Activated CD8-positive, alpha-beta T cell treated with anti-CD3 and anti-CD28 coated beads for 36 hours (primary cell): ENCODE results near the gene TOP1. TPM values are rescaled to one million over a fixed set of nuclear protein-coding genes. Genes with fewer than 3 reads are reported as not detected.

ENCODE experiments used
- ATAC-seq: fragments of 200-7000 bp; cut with Tn5 transposase; one replicate; pipeline ENCODE4 v1.10.0; 2021; ENCODE audit warnings: mild to moderate bottlenecking, moderate library complexity
- CTCF ChIA-PET: fragments of 350-600 bp; sonication (Branson Sonifier 250); formaldehyde crosslinking; loops from one replicate; lab custom pipeline; 2021; ENCODE audit warnings: antibody characterized with exemption; lab: Charles Lee
- POLR2A ChIA-PET: fragments of 350-600 bp; sonication (Branson Sonifier 250); formaldehyde crosslinking; loops from one replicate; lab custom pipeline; 2021; ENCODE audit warnings: antibody characterized with exemption; lab: Charles Lee
- DNase-seq: peaks from one replicate; pipeline ENCODE4 v3.0.0-alpha.2; 2020
- H3K27ac Mint-ChIP-seq: one replicate; pipeline ENCODE4 v1.8.0; 2021; ENCODE audit warnings: mild to moderate bottlenecking, mixed read lengths
- H3K27me3 Mint-ChIP-seq: one replicate; pipeline ENCODE4 v1.8.0; 2021; ENCODE audit warnings: mixed read lengths
- H3K36me3 Mint-ChIP-seq: one replicate; pipeline ENCODE4 v1.8.0; 2021; ENCODE audit warnings: low read depth, mixed read lengths
- H3K4me1 Mint-ChIP-seq: one replicate; pipeline ENCODE4 v1.8.0; 2021; ENCODE audit warnings: low read depth, mixed read lengths
- H3K4me3 Mint-ChIP-seq: one replicate; pipeline ENCODE4 v1.8.0; 2021; ENCODE audit warnings: mild to moderate bottlenecking, moderate library complexity, mixed read lengths
- H3K9me3 Mint-ChIP-seq: one replicate; pipeline ENCODE4 v1.8.0; 2021; ENCODE audit warnings: mixed read lengths
- intact Hi-C: fragments of 100-400 bp; cut with micrococcal nuclease; formaldehyde crosslinking; loops from one replicate; pipeline ENCODE4 v1.10.0; 2022
- total RNA-seq, 2 experiments: library from RNA; stranded (reverse); gene quantifications; one replicate each; pipeline ENCODE4 v1.2.3, GENCODE V29; 2021
- TF ChIP-seq, protein P1 (sequence below): fragments of 200-600 bp; IDR thresholded peaks from one replicate; pipeline ENCODE4 v1.8.0; 2022; ENCODE audit warnings: antibody characterized with exemption, mild to moderate bottlenecking

Gene TOP1
- total RNA-seq, 2 experiments from 2014 or later = 81.0 to 81.1 TPM

DNA sequence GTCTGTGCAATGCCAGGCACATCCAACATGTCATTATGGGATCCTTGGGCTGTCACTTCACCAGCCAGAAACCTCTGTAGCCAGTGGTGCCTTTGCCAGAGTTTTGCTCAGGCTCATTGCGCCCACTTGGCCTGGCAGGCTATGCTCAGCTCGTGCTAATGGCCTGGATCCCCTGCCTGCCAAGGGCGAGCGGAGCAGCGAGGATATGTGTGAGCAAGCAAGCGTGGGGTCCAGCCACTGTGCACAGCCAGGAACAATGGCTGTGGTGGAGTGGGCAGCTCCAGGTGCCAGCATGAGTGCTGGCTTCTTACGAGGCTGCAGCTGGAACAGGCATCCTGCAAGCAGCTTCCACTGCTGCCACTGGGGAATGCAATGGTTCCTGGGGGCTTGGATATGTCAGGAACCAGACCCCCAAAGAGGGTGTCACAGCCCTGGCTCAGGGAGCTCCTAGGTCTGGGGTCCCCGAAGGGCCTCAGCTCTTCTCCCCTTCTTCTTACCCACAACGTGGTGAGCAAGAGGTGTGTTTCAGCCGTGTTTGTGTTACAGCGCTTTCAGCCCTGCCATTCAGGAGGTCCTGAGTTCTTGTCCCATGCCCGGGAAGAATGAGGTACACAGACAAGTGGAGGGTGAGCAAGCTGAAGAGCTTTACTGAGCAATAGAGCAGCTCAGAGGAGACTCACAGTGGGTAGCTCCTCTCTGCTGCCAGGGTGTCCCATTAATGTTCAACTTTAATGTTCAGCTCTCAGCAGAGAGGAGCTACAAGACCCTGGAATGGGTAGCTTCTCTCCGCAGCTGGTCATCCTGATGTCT, 22.3 kb upstream of the TOP1 start:
- no peaks in the 10 kb centered on the region for H3K36me3 Mint-ChIP-seq
- H3K9me3 Mint-ChIP-seq = no peaks in the 10 kb centered on the region
- H3K27me3 Mint-ChIP-seq = no peaks in the 10 kb centered on the region
- intact Hi-C loops = no loop called here
- ATAC-seq (no peak), DNase-seq (no peak)
- H3K27ac Mint-ChIP-seq = no peak overlapping the region
- no peak overlapping the region for H3K4me3 Mint-ChIP-seq
- peaks cover 36% of the 10 kb centered on the region for H3K4me1 Mint-ChIP-seq
- POLR2A ChIA-PET = interaction anchor here (1.3 kb wide), 1 partner anchor 25 kb away, joined by 4 read pairs; no protein-coding TSS in a partner anchor
- CTCF ChIA-PET = interaction anchor here (0.9 to 2.4 kb wide), 4 partner anchors 15 to 89 kb away, joined by 4 to 7 read pairs (median 6); no protein-coding TSS in a partner anchor
- TF ChIP-seq, protein P1, sequence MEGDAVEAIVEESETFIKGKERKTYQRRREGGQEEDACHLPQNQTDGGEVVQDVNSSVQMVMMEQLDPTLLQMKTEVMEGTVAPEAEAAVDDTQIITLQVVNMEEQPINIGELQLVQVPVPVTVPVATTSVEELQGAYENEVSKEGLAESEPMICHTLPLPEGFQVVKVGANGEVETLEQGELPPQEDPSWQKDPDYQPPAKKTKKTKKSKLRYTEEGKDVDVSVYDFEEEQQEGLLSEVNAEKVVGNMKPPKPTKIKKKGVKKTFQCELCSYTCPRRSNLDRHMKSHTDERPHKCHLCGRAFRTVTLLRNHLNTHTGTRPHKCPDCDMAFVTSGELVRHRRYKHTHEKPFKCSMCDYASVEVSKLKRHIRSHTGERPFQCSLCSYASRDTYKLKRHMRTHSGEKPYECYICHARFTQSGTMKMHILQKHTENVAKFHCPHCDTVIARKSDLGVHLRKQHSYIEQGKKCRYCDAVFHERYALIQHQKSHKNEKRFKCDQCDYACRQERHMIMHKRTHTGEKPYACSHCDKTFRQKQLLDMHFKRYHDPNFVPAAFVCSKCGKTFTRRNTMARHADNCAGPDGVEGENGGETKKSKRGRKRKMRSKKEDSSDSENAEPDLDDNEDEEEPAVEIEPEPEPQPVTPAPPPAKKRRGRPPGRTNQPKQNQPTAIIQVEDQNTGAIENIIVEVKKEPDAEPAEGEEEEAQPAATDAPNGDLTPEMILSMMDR = no peak

DNA sequence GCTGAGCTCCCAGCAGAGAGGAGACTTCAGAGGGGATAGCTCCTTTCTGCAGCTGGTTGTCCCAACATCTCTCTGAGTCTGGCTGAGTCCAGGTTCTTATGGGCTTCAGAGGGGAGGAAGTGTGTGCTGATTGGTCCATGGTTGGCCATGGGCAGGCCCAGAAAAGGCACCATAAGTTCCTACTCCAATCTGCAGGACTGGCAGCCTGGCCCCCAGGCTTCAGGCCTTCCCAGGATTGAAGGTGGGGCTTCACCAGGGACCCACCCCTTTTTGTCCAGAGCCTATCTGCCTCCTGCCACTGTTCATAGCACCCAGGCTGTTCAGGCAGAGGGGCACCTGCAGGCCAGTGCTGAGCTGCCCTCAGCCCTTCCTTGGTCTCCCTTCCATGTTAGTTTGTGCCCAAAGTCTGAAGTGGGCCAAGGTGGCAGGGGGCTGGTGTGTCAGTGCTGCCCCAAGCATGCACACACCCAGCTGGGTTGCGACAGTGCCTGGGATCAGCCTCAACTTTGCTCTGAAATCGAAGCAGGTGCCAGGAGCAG, 21.6 kb upstream of the TOP1 start:
- H3K27me3 Mint-ChIP-seq = no peaks in the 10 kb centered on the region
- ChIA-PET CTCF (interaction anchor here (0.7 to 2.4 kb wide), 5 partner anchors 16 to 224 kb away, joined by 4 to 7 read pairs (median 5); no protein-coding TSS in a partner anchor), POLR2A (interaction anchor here (1.3 kb wide), 1 partner anchor 24 kb away, joined by 4 read pairs; no protein-coding TSS in a partner anchor)
- no peak overlapping the region for H3K4me3 Mint-ChIP-seq
- TF ChIP-seq, protein P1 = no peak
- H3K36me3 Mint-ChIP-seq = no peaks in the 10 kb centered on the region
- no peak for DNase-seq
- intact Hi-C loops = no loop called here
- no peak overlapping the region for H3K27ac Mint-ChIP-seq
- no peaks in the 10 kb centered on the region for H3K9me3 Mint-ChIP-seq
- ATAC-seq = no peak
- peaks cover 43% of the 10 kb centered on the region for H3K4me1 Mint-ChIP-seq

DNA sequence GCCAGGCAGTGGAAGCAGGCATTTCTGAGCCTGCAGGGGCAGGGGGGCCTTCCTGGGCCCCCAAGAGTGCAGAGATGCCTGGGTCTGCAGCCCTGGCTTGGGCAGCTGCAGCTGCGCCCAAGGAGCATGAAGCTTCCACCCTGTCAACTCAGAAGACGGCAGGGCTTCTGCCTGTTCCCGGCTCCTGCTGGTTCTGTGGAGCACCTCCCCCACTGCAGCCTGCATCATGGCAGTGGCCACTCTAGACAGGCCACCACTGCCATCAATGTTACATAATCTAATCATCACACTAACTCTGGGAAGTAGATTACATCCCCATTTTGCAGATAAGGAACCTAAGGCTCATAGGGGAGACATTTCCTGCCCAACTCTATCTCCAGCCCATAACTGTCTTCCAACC, 21.1 kb upstream of the TOP1 start:
- no peak for DNase-seq
- CTCF ChIA-PET = interaction anchor here (0.7 kb wide), 1 partner anchor 223 kb away, joined by 4 read pairs; no protein-coding TSS in a partner anchor
- POLR2A ChIA-PET = no interaction called here
- peaks cover 47% of the 10 kb centered on the region for H3K4me1 Mint-ChIP-seq
- TF ChIP-seq, protein P1 = no peak
- H3K4me3 Mint-ChIP-seq = no peak overlapping the region
- H3K27ac Mint-ChIP-seq = no peak overlapping the region
- ATAC-seq = no peak
- no peaks in the 10 kb centered on the region for H3K36me3 Mint-ChIP-seq
- H3K27me3 Mint-ChIP-seq = no peaks in the 10 kb centered on the region
- intact Hi-C loops = no loop called here
- no peaks in the 10 kb centered on the region for H3K9me3 Mint-ChIP-seq

DNA sequence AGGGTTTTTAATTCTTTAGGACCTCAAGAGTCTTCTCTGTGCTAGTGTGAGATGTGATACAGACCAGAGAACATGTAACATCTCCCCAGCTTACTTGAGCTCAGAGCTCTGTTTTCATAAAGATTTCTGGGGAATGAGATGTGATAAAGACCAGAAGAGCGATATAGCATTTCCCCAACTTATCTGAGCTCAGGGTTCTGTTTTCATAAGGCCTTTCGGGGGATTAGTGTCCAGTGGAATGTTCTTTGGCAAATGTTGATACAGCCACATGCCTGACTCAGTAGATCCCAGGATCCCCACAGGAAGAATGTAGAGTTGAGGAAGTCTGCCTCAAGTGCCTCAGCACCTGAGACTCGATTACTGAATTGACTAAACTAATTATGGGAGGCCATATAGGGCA, 18.7 kb upstream of the TOP1 start:
- Mint-ChIP-seq H3K36me3 (no peaks in the 10 kb centered on the region), H3K4me1 (peaks cover 34% of the 10 kb centered on the region), H3K4me3 (no peak overlapping the region), H3K27me3 (no peaks in the 10 kb centered on the region), H3K27ac (peak overlapping the region; percentile 26), H3K9me3 (no peaks in the 10 kb centered on the region)
- ChIA-PET CTCF (interaction anchor here (0.6 to 4.8 kb wide), 6 partner anchors 14 to 330 kb away, joined by 3 to 27 read pairs (median 4); partner anchors contain the start of gene LPIN3), POLR2A (interaction anchor here (0.6 kb wide), 1 partner anchor 22 kb away, joined by 4 read pairs; no protein-coding TSS in a partner anchor)
- TF ChIP-seq, protein P1 = no peak
- intact Hi-C loops = no loop called here
- no peak for ATAC-seq
- DNase-seq = no peak
